ENCODE measurements around the gene C15orf39. TPM values are rescaled to one million over a fixed set of nuclear protein-coding genes. Genes with fewer than 3 reads are reported as not detected.
A peak's percentile ranks its signal among the peaks of the same experiment; 100 is the strongest.
"Not testable (repeated sequence)": the region's sequence is repeated elsewhere in the genome, so short reads cannot be mapped to it uniquely, and the experiment has no call there.

Gene C15orf39
- total RNA-seq, 2 donors from 2014 or later = 30.7 to 45.6 TPM

DNA sequence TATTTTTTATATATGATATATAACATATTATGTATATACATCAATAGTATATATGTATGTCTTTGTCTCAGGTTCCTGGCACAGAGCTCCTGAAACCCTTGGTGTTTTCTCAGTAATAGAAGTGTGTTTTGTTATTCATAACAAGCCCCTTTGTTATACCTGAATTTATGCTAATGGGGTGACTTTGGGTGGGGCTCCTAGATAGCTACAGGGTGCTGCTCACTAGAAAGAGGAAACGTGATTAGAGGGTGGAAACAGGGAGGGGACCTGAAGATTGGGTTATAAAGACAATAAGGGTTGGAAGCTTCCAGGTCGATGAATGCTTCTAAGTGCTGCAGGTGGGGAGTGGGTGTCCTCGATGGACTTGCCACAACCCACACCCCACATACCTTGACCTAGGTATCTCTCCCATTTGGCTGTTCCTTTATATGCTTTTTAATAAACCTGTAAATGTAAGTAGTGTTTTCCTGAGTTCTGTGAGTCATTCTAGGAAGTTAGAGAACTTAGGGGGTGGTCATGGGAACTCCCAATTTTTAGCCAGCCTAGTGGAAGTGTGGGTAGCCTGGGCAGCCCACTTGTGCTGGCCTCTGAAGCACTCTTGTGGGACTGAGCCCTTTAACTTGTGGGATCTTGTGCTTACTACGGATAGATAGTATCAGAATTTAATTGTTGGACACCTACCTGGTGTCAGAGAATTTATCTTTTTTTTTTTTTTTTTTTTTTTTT, 36.9 kb upstream of the C15orf39 start:
- H3K9me3 ChIP-seq (ENCODE audit: control insufficient read depth, low read length, poor library complexity, severe bottlenecking) = no peaks in the 10 kb centered on the region
- Mint-ChIP-seq H3K4me3 (no peak overlapping the region), H3K27me3 (peaks cover 7% of the 10 kb centered on the region), H3K27ac (no peak overlapping the region), H3K36me3 (ENCODE audit: low read depth) (no peaks in the 10 kb centered on the region), H3K4me1 (peaks cover 5% of the 10 kb centered on the region)
- DNase-seq = no peak
- ATAC-seq = no peak

- ATAC-seq; H3K27ac Mint-ChIP-seq; DNase-seq; H3K4me1 Mint-ChIP-seq; H3K36me3 Mint-ChIP-seq (ENCODE audit: low read depth); H3K27me3 Mint-ChIP-seq; H3K4me3 Mint-ChIP-seq; H3K9me3 ChIP-seq (ENCODE audit: control insufficient read depth, low read length, poor library complexity, severe bottlenecking): not testable (repeated sequence)
These were observed 35.1 kb upstream of the C15orf39 start for GRCh38 chr15:75166489-75167063.

DNA sequence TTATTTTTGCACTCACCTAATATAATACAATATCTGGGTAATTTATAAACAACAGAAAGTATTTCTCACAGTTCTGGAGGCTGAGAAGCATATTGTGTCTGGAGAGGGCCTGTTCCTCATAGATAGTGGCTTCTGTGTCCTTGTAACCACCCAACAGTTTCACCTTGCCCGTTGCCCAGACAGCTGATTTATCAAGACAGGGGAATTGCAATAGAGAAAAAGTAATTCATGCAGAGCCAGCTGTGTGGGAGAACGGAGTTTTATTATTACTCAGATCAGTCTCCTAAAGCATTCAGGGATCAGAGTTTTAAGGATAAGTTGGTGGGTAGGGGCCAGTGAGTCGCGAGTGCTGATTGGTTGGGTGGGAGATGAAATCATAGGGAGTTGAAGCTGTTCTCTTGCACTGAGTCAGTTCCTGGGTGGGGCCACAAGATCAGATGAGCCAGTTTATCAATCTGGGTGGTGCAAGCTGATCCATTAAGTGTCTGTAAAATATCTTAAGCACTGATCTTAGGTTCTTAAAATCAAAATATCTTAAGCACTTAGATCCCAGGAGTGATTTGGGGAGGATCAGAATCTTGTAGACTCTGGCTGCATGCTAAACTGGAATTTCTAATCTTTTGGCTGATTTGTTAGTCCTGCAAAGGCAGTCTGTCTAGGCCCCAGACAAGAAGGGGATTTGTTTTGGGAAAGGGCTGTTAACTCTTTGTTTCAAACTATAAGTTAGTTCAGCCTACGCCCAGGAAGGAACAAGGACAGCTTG, 33.9 kb upstream of the C15orf39 start:
- ATAC-seq (no peak), DNase-seq (no peak)
- Mint-ChIP-seq H3K36me3 (ENCODE audit: low read depth) (no peaks in the 10 kb centered on the region), H3K4me1 (peaks cover 9% of the 10 kb centered on the region), H3K27ac (no peak overlapping the region), H3K4me3 (no peak overlapping the region), H3K27me3 (peaks cover 7% of the 10 kb centered on the region)
- no peaks in the 10 kb centered on the region for H3K9me3 ChIP-seq (ENCODE audit: control insufficient read depth, low read length, poor library complexity, severe bottlenecking)

DNA sequence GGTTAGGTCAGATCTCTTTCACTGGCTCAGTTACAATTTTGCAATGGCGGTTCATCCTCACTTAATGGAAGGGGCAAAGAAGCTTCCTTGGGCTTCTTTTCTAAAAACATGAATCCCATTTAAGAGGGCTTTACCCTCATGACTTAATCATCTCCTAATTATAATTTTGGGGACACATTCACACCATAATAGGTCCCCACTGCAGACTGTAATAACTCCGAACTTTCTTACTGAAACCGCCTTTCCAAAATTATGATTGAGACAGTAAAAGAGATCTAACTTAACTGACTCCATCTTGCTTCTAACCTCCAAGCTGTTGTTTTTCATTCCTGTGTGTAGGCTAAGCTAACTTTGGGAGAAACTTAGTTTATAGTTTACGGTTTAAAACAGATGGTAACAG, 33.3 kb upstream of the C15orf39 start:
- no peak for DNase-seq
- H3K4me3 Mint-ChIP-seq = no peak overlapping the region
- no peak overlapping the region for H3K27ac Mint-ChIP-seq
- H3K9me3 ChIP-seq (ENCODE audit: control insufficient read depth, low read length, poor library complexity, severe bottlenecking) = no peaks in the 10 kb centered on the region
- H3K27me3 Mint-ChIP-seq = peaks cover 7% of the 10 kb centered on the region
- peaks cover 9% of the 10 kb centered on the region for H3K4me1 Mint-ChIP-seq
- H3K36me3 Mint-ChIP-seq (ENCODE audit: low read depth) = no peaks in the 10 kb centered on the region
- ATAC-seq = no peak

GRCh38 chr15:75170203-75170602, 31.5 kb upstream of the C15orf39 start:
- H3K4me1 Mint-ChIP-seq = peaks cover 7% of the 10 kb centered on the region
- ATAC-seq = no peak

DNA sequence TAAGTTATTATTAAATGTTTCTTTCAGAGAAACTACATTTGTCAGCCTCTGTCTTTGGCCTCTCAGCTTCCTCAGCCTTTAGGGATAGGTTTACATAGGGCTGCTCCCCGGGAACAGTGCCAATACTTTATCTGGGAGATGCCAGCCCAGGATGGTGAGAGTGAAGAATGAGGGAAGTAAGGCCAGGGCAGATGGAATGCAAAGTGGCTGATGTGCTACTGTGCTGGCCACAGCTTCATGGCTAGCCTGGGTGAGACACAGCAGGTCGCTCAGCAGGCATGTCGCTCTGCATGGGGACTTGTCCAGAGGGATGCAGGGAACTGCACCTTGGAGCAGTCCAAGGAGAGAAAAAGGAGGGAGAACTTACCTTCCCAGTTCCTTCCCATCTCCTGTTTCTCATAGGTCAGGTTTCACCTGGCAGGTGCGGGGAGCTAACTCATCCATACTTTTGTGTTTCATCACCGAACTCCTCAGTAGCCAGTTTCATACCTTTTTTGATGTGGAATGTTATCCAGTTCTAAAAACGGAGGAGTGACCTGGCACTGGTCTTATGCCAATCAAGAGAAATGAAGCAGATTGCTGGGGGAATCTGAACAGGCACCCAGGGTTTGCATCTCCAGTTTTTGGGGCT, 30.9 kb upstream of the C15orf39 start:
- no peaks in the 10 kb centered on the region for H3K9me3 ChIP-seq (ENCODE audit: control insufficient read depth, low read length, poor library complexity, severe bottlenecking)
- Mint-ChIP-seq H3K27ac (no peak overlapping the region), H3K4me1 (peaks cover 7% of the 10 kb centered on the region), H3K36me3 (ENCODE audit: low read depth) (no peaks in the 10 kb centered on the region), H3K4me3 (no peak overlapping the region), H3K27me3 (peaks cover 7% of the 10 kb centered on the region)
- no peak for DNase-seq
- ATAC-seq = no peak

More at GRCh38 chr15:75170203-75170602, 31.5 kb upstream of the C15orf39 start:
- Mint-ChIP-seq H3K36me3 (ENCODE audit: low read depth) (no peaks in the 10 kb centered on the region), H3K27ac (no peak overlapping the region), H3K4me3 (no peak overlapping the region), H3K27me3 (peaks cover 7% of the 10 kb centered on the region)
- no peak for DNase-seq
- no peaks in the 10 kb centered on the region for H3K9me3 ChIP-seq (ENCODE audit: control insufficient read depth, low read length, poor library complexity, severe bottlenecking)

GRCh38 chr15:75171408-75171807, 30.3 kb upstream of the C15orf39 start:
- no peak overlapping the region for H3K4me3 Mint-ChIP-seq
- no peak for ATAC-seq
- DNase-seq = no peak
- no peaks in the 10 kb centered on the region for H3K9me3 ChIP-seq (ENCODE audit: control insufficient read depth, low read length, poor library complexity, severe bottlenecking)
- H3K27ac Mint-ChIP-seq = no peak overlapping the region
- H3K27me3 Mint-ChIP-seq = peaks cover 4% of the 10 kb centered on the region
- H3K4me1 Mint-ChIP-seq = peaks cover 7% of the 10 kb centered on the region
- no peaks in the 10 kb centered on the region for H3K36me3 Mint-ChIP-seq (ENCODE audit: low read depth)

DNA sequence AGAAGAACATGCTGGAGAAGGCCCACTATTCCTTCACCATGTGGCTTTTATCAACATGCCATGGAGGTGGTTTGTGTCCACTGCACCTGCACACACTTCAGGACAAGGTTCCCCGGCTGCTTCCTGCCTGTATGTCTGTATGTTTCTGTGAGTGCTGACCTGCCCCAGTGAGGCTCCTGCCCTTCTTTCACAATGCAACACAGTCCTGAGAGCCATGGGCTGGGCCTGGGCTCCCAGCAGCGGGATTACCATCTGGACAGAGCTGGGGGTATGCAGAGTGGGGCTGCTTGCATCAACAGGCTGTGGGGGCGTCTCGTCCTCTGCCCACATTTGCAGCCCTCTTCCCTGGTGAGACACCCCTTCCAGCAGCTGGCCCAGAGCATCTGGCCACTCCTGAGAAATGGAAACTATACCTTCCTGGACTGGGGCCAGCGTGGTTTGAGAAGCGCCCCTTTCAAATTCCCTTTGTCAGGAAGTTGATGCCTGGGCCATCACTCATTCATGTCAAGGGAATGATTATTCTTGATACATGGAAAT, 29.3 kb upstream of the C15orf39 start:
- Mint-ChIP-seq H3K36me3 (ENCODE audit: low read depth) (no peaks in the 10 kb centered on the region), H3K4me3 (no peak overlapping the region), H3K27ac (no peak overlapping the region), H3K27me3 (peaks cover 5% of the 10 kb centered on the region), H3K4me1 (peaks cover 7% of the 10 kb centered on the region)
- H3K9me3 ChIP-seq (ENCODE audit: control insufficient read depth, low read length, poor library complexity, severe bottlenecking) = no peaks in the 10 kb centered on the region
- ATAC-seq (no peak), DNase-seq (no peak)

- H3K36me3 Mint-ChIP-seq (ENCODE audit: low read depth) = no peaks in the 10 kb centered on the region
- H3K9me3 ChIP-seq (ENCODE audit: control insufficient read depth, low read length, poor library complexity, severe bottlenecking) = no peaks in the 10 kb centered on the region
- peaks cover 17% of the 10 kb centered on the region for H3K27me3 Mint-ChIP-seq
- H3K4me1 Mint-ChIP-seq = peaks cover 7% of the 10 kb centered on the region
- no peak overlapping the region for H3K4me3 Mint-ChIP-seq
- DNase-seq (no peak), ATAC-seq (no peak)
- no peak overlapping the region for H3K27ac Mint-ChIP-seq
These were observed 27.6 kb upstream of the C15orf39 start for GRCh38 chr15:75174102-75174501.

DNA sequence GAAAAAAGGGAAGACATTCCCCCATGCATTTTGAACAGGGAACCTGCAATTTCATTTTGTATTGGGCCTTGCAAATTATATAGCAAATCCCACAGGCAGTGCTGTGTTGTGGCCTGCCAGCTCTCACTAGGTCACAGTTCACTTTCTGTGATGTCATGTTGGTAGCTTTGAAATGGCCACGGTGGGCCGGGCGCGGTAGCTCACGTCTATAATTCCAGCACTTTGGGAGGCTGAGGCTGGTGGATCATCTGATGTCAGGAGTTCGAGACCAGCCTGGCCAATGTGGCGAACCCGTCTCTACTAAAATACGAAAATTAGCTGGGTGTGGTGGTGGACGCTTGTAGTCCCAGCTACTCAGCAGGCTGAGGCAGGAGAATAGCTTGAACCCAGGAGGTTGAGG, 27.0 kb upstream of the C15orf39 start:
- DNase-seq (no peak), ATAC-seq (no peak)
- H3K4me1 Mint-ChIP-seq = peaks cover 8% of the 10 kb centered on the region
- no peaks in the 10 kb centered on the region for H3K9me3 ChIP-seq (ENCODE audit: control insufficient read depth, low read length, poor library complexity, severe bottlenecking)
- H3K4me3 Mint-ChIP-seq = no peak overlapping the region
- peaks cover 23% of the 10 kb centered on the region for H3K27me3 Mint-ChIP-seq
- no peaks in the 10 kb centered on the region for H3K36me3 Mint-ChIP-seq (ENCODE audit: low read depth)
- no peak overlapping the region for H3K27ac Mint-ChIP-seq

GRCh38 chr15:75176396-75176761, 25.3 kb upstream of the C15orf39 start:
- H3K4me3 Mint-ChIP-seq = no peak overlapping the region
- DNase-seq (no peak), ATAC-seq (no peak)
- no peak overlapping the region for H3K27ac Mint-ChIP-seq
- peaks cover 6% of the 10 kb centered on the region for H3K4me1 Mint-ChIP-seq
- no peaks in the 10 kb centered on the region for H3K36me3 Mint-ChIP-seq (ENCODE audit: low read depth)
- H3K27me3 Mint-ChIP-seq = peaks cover 40% of the 10 kb centered on the region
- H3K9me3 ChIP-seq (ENCODE audit: control insufficient read depth, low read length, poor library complexity, severe bottlenecking) = no peaks in the 10 kb centered on the region

GRCh38 chr15:75177360-75178071, 24.2 kb upstream of the C15orf39 start:
- H3K9me3 ChIP-seq (ENCODE audit: control insufficient read depth, low read length, poor library complexity, severe bottlenecking) = no peaks in the 10 kb centered on the region
- DNase-seq (no peak), ATAC-seq (no peak)
- H3K36me3 Mint-ChIP-seq (ENCODE audit: low read depth) = no peaks in the 10 kb centered on the region
- no peak overlapping the region for H3K27ac Mint-ChIP-seq
- peak overlapping the region; percentile 12 for H3K4me3 Mint-ChIP-seq
- H3K4me1 Mint-ChIP-seq = peaks cover 3% of the 10 kb centered on the region
- H3K27me3 Mint-ChIP-seq = peaks cover 50% of the 10 kb centered on the region

All from T-helper 17 cell (primary cell).